Measurements from ENCODE around the gene PROSER3. TPM values are rescaled to one million over a fixed set of nuclear protein-coding genes. Genes with fewer than 3 reads are reported as not detected.

PROSER3 gene
- total RNA-seq, 6 experiments from 2014 or later: 26.4 to 30.0 (median 29.0) TPM

DNA sequence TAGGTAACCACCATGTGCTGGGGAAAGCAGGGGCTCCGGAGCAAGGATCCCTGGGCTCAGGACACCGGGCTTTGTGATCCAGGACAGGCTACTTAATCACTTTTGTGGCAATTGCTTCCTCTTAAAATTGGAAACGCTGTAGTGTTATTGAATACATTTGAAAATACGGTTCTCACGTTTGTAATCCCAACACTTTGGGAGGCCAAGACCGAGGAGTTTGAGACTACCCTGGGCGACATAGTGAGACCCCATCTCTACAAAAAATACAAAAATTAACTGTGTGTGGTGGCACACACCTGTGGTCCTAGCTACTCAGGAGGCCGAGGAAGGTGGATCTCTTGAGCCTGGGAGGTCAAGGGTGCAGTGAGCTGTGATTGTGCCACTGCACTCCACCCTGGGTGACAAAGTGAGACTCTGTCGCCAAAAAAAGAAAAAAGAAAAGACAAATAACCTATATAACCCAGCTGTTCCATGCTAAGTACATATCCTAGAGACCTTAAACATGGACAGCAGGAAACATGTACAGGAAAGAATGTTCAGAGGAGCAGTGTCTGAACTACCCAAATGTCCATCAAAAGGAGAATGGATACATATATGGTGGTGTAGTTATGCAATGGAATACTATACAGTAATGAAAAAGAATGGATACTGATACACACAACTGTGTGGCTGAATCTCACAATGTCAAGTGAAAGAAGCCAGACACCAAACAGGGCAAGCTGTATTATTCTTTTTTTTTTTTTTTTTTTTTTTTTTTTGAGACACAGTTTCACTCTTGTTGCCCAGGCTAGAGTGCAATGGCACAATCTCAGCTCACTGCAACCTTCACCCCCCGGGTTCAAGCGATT is 55.3 kb downstream of the PROSER3 start:
- H3K4me1 Mint-ChIP-seq (ENCODE audit: low read depth): no peaks in the 10 kb centered on the region
- H3K36me3 Mint-ChIP-seq (ENCODE audit: low read depth): no peaks in the 10 kb centered on the region
- no peak overlapping the region for H3K27ac Mint-ChIP-seq
- H3K4me3 Mint-ChIP-seq: no peak overlapping the region
- no peak for DNase-seq
- TF ChIP-seq CTCF (IDR thresholded peaks at IDR 0.05): no peak
- H3K27me3 Mint-ChIP-seq (ENCODE audit: insufficient read depth): peaks cover 27% of the 10 kb centered on the region
- no peaks in the 10 kb centered on the region for H3K9me3 Mint-ChIP-seq

GRCh38 chr19:35816262-35816661 is 58.3 kb downstream of the PROSER3 start:
- TF ChIP-seq CTCF (IDR thresholded peaks at IDR 0.05): no peak
- H3K9me3 Mint-ChIP-seq: no peaks in the 10 kb centered on the region
- H3K4me1 Mint-ChIP-seq (ENCODE audit: low read depth): peaks cover 7% of the 10 kb centered on the region
- peaks cover 30% of the 10 kb centered on the region for H3K27me3 Mint-ChIP-seq (ENCODE audit: insufficient read depth)
- no peak for DNase-seq
- H3K4me3 Mint-ChIP-seq: no peak overlapping the region
- H3K36me3 Mint-ChIP-seq (ENCODE audit: low read depth): no peaks in the 10 kb centered on the region
- H3K27ac Mint-ChIP-seq: no peak overlapping the region

GRCh38 chr19:35816846-35817245 is 58.9 kb downstream of the PROSER3 start:
- TF ChIP-seq CTCF (IDR thresholded peaks at IDR 0.05): no peak
- Mint-ChIP-seq H3K36me3 (ENCODE audit: low read depth) (no peaks in the 10 kb centered on the region), H3K4me1 (ENCODE audit: low read depth) (peaks cover 7% of the 10 kb centered on the region), H3K9me3 (no peaks in the 10 kb centered on the region), H3K4me3 (no peak overlapping the region), H3K27me3 (ENCODE audit: insufficient read depth) (peaks cover 26% of the 10 kb centered on the region), H3K27ac (no peak overlapping the region)
- DNase-seq: no peak

GRCh38 chr19:35818445-35818844 is 60.5 kb downstream of the PROSER3 start:
- Mint-ChIP-seq H3K27me3 (ENCODE audit: insufficient read depth) (peaks cover 21% of the 10 kb centered on the region), H3K36me3 (ENCODE audit: low read depth) (no peaks in the 10 kb centered on the region), H3K27ac (no peak overlapping the region), H3K4me1 (ENCODE audit: low read depth) (peaks cover 7% of the 10 kb centered on the region), H3K4me3 (no peak overlapping the region), H3K9me3 (no peaks in the 10 kb centered on the region)
- TF ChIP-seq CTCF (IDR thresholded peaks at IDR 0.05): no peak
- no peak for DNase-seq

Other genes with a start within 250 kb of the PROSER3 start
- under 1 TPM in 3 of 6 experiments, not detected in 3; 0.27 to 0.75 (median 0.73) TPM for gene DMKN, start 244.5 kb upstream of the PROSER3 start, total RNA-seq (2021; fragmentation: NEBNext Ultra II Directional; extraction: Animal tissue kit (Norgen Biotek cat#: 25700))
- gene SBSN, start 229.9 kb upstream of the PROSER3 start, total RNA-seq (2021; fragmentation: NEBNext Ultra II Directional; extraction: Animal tissue kit (Norgen Biotek cat#: 25700)): 1 to 10 TPM; 1.6 to 3.3 (median 2.0) TPM
- gene GAPDHS, start 224.7 kb upstream of the PROSER3 start, total RNA-seq (2021; fragmentation: NEBNext Ultra II Directional; extraction: Animal tissue kit (Norgen Biotek cat#: 25700)): not detected
- 100 to 1,000 TPM; 104 to 130 (median 115) TPM for gene TMEM147, start 212.6 kb upstream of the PROSER3 start, total RNA-seq (2021; fragmentation: NEBNext Ultra II Directional; extraction: Animal tissue kit (Norgen Biotek cat#: 25700))
- not detected for gene ATP4A, start 194.5 kb upstream of the PROSER3 start, total RNA-seq (2021; fragmentation: NEBNext Ultra II Directional; extraction: Animal tissue kit (Norgen Biotek cat#: 25700))
- not detected for gene PMIS2, start 172.0 kb upstream of the PROSER3 start, total RNA-seq (2021; fragmentation: NEBNext Ultra II Directional; extraction: Animal tissue kit (Norgen Biotek cat#: 25700))
- gene HAUS5, start 145.4 kb upstream of the PROSER3 start, total RNA-seq (2021; fragmentation: NEBNext Ultra II Directional; extraction: Animal tissue kit (Norgen Biotek cat#: 25700)): 10 to 100 TPM in 5 of 6 experiments, 1 to 10 TPM in 1; 6.6 to 13.9 (median 12.2) TPM
- 100 to 1,000 TPM; 110 to 129 (median 120) TPM for gene RBM42, start 129.1 kb upstream of the PROSER3 start, total RNA-seq (2021; fragmentation: NEBNext Ultra II Directional; extraction: Animal tissue kit (Norgen Biotek cat#: 25700))
- 1 to 10 TPM in 5 of 6 experiments, under 1 TPM in 1; 0.71 to 2.2 (median 1.4) TPM for gene ETV2, start 116.4 kb upstream of the PROSER3 start, total RNA-seq (2021; fragmentation: NEBNext Ultra II Directional; extraction: Animal tissue kit (Norgen Biotek cat#: 25700))
- gene COX6B1, start 109.9 kb upstream of the PROSER3 start, total RNA-seq (2021; fragmentation: NEBNext Ultra II Directional; extraction: Animal tissue kit (Norgen Biotek cat#: 25700)): 100 to 1,000 TPM; 375 to 463 (median 413) TPM
- gene UPK1A, start 91.7 kb upstream of the PROSER3 start, total RNA-seq (2021; fragmentation: NEBNext Ultra II Directional; extraction: Animal tissue kit (Norgen Biotek cat#: 25700)): under 1 TPM in 1 of 6 experiments, not detected in 5; 0.18 TPM
- gene ZBTB32, start 53.6 kb upstream of the PROSER3 start, total RNA-seq (2021; fragmentation: NEBNext Ultra II Directional; extraction: Animal tissue kit (Norgen Biotek cat#: 25700)): not detected
- gene KMT2B, start 40.2 kb upstream of the PROSER3 start, total RNA-seq (2021; fragmentation: NEBNext Ultra II Directional; extraction: Animal tissue kit (Norgen Biotek cat#: 25700)): 10 to 100 TPM; 20.1 to 24.4 (median 21.7) TPM
- gene IGFLR1, start 15.7 kb upstream of the PROSER3 start, total RNA-seq (2021; fragmentation: NEBNext Ultra II Directional; extraction: Animal tissue kit (Norgen Biotek cat#: 25700)): 1 to 10 TPM in 4 of 6 experiments, under 1 TPM in 2; 0.76 to 2.8 (median 1.4) TPM
- gene U2AF1L4, start 12.8 kb upstream of the PROSER3 start, total RNA-seq (2021; fragmentation: NEBNext Ultra II Directional; extraction: Animal tissue kit (Norgen Biotek cat#: 25700)): 10 to 100 TPM; 18.0 to 20.8 (median 18.7) TPM
- 10 to 100 TPM; 68.2 to 86.6 (median 74.9) TPM for gene PSENEN, start 12.5 kb upstream of the PROSER3 start, total RNA-seq (2021; fragmentation: NEBNext Ultra II Directional; extraction: Animal tissue kit (Norgen Biotek cat#: 25700))
- 1 to 10 TPM; 6.0 to 9.9 (median 8.7) TPM for gene LIN37, start 9.6 kb upstream of the PROSER3 start, total RNA-seq (2021; fragmentation: NEBNext Ultra II Directional; extraction: Animal tissue kit (Norgen Biotek cat#: 25700))
- 100 to 1,000 TPM in 1 of 6 experiments, 10 to 100 TPM in 5; 37.0 to 122 (median 43.9) TPM for gene HSPB6, start 1.1 kb upstream of the PROSER3 start, total RNA-seq (2021; fragmentation: NEBNext Ultra II Directional; extraction: Animal tissue kit (Norgen Biotek cat#: 25700))
- gene ARHGAP33, start 17.4 kb downstream of the PROSER3 start, total RNA-seq (2021; fragmentation: NEBNext Ultra II Directional; extraction: Animal tissue kit (Norgen Biotek cat#: 25700)): 10 to 100 TPM in 1 of 6 experiments, 1 to 10 TPM in 5; 5.4 to 11.0 (median 8.8) TPM
- gene PRODH2, start 54.7 kb downstream of the PROSER3 start, total RNA-seq (2021; fragmentation: NEBNext Ultra II Directional; extraction: Animal tissue kit (Norgen Biotek cat#: 25700)): not detected
- not detected for gene NPHS1, start 94.3 kb downstream of the PROSER3 start, total RNA-seq (2021; fragmentation: NEBNext Ultra II Directional; extraction: Animal tissue kit (Norgen Biotek cat#: 25700))
- gene KIRREL2, start 98.7 kb downstream of the PROSER3 start, total RNA-seq (2021; fragmentation: NEBNext Ultra II Directional; extraction: Animal tissue kit (Norgen Biotek cat#: 25700)): under 1 TPM in 1 of 6 experiments, not detected in 5; 0.07 TPM
- gene APLP1, start 110.4 kb downstream of the PROSER3 start, total RNA-seq (2021; fragmentation: NEBNext Ultra II Directional; extraction: Animal tissue kit (Norgen Biotek cat#: 25700)): 10 to 100 TPM; 24.3 to 39.7 (median 38.1) TPM
- gene NFKBID, start 142.4 kb downstream of the PROSER3 start, total RNA-seq (2021; fragmentation: NEBNext Ultra II Directional; extraction: Animal tissue kit (Norgen Biotek cat#: 25700)): 1 to 10 TPM; 3.9 to 7.2 (median 5.3) TPM
- 1 to 10 TPM in 5 of 6 experiments, under 1 TPM in 1; 0.96 to 4.1 (median 1.2) TPM for gene HCST, start 144.4 kb downstream of the PROSER3 start, total RNA-seq (2021; fragmentation: NEBNext Ultra II Directional; extraction: Animal tissue kit (Norgen Biotek cat#: 25700))
- not detected for gene TYROBP, start 150.1 kb downstream of the PROSER3 start, total RNA-seq (2021; fragmentation: NEBNext Ultra II Directional; extraction: Animal tissue kit (Norgen Biotek cat#: 25700))
- 10 to 100 TPM; 15.3 to 21.0 (median 19.1) TPM for gene LRFN3, start 178.2 kb downstream of the PROSER3 start, total RNA-seq (2021; fragmentation: NEBNext Ultra II Directional; extraction: Animal tissue kit (Norgen Biotek cat#: 25700))
- gene SDHAF1, start 237.0 kb downstream of the PROSER3 start, total RNA-seq (2021; fragmentation: NEBNext Ultra II Directional; extraction: Animal tissue kit (Norgen Biotek cat#: 25700)): 10 to 100 TPM in 2 of 6 experiments, 1 to 10 TPM in 4; 8.2 to 12.5 (median 8.9) TPM